Ammon's horn (tissue), 1 donor: ENCODE data around the gene ZNF804A.
"Not testable (repeated sequence)": the region's sequence is repeated elsewhere in the genome, so short reads cannot be mapped to it uniquely, and the experiment has no call there.

Source experiments
- DNase-seq: peaks from one replicate; pipeline ENCODE4 v3.0.0-alpha.2; 2016; ENCODE audit warnings: low spot score

Gene ZNF804A

GRCh38 chr2:184727813-184728212 is 129.5 kb downstream of the ZNF804A start:
- DNase-seq: no peak

GRCh38 chr2:184728411-184728810 is 130.1 kb downstream of the ZNF804A start:
- no peak for DNase-seq

- no peak for DNase-seq
Observed at GRCh38 chr2:184729581-184729980, 131.3 kb downstream of the ZNF804A start.

- no peak for DNase-seq
Observed at GRCh38 chr2:184730288-184730687, 132.0 kb downstream of the ZNF804A start.

GRCh38 chr2:184734338-184734737 is 136.0 kb downstream of the ZNF804A start:
- no peak for DNase-seq

- no peak for DNase-seq
Observed at GRCh38 chr2:184735611-184736010, 137.3 kb downstream of the ZNF804A start.

- no peak for DNase-seq
Observed at GRCh38 chr2:184743096-184743495, 144.8 kb downstream of the ZNF804A start.

- no peak for DNase-seq
Observed at GRCh38 chr2:184756161-184756560, 157.8 kb downstream of the ZNF804A start.

- no peak for DNase-seq
Observed at GRCh38 chr2:184756885-184757284, 158.6 kb downstream of the ZNF804A start.

GRCh38 chr2:184759557-184760255 is 161.4 kb downstream of the ZNF804A start:
- DNase-seq: not testable (repeated sequence)

GRCh38 chr2:184760931-184761330 is 162.6 kb downstream of the ZNF804A start:
- no peak for DNase-seq

GRCh38 chr2:184765112-184765895 is 167.0 kb downstream of the ZNF804A start:
- no peak for DNase-seq

- no peak for DNase-seq
Observed at GRCh38 chr2:184767059-184767458, 168.7 kb downstream of the ZNF804A start.

GRCh38 chr2:184769023-184769422 is 170.7 kb downstream of the ZNF804A start:
- no peak for DNase-seq

GRCh38 chr2:184769686-184770085 is 171.4 kb downstream of the ZNF804A start:
- DNase-seq: no peak

- no peak for DNase-seq
Observed at GRCh38 chr2:184779777-184780176, 181.4 kb downstream of the ZNF804A start.

GRCh38 chr2:184780384-184780783 is 182.1 kb downstream of the ZNF804A start:
- DNase-seq: no peak

GRCh38 chr2:184780944-184781343 is 182.6 kb downstream of the ZNF804A start:
- no peak for DNase-seq

- no peak for DNase-seq
Observed at GRCh38 chr2:184783576-184783975, 185.2 kb downstream of the ZNF804A start.

GRCh38 chr2:184793176-184793575 is 194.8 kb downstream of the ZNF804A start:
- DNase-seq: no peak

- DNase-seq: no peak
Observed at GRCh38 chr2:184799379-184799778, 201.1 kb downstream of the ZNF804A start.

GRCh38 chr2:184814421-184814820 is 216.1 kb downstream of the ZNF804A start:
- DNase-seq: no peak

- no peak for DNase-seq
Observed at GRCh38 chr2:184815824-184816223, 217.5 kb downstream of the ZNF804A start.
